Measurements from ENCODE around the gene NRG2. TPM values are rescaled to one million over a fixed set of nuclear protein-coding genes. Genes with fewer than 3 reads are reported as not detected.

The NRG2 gene
- total and polyA plus RNA-seq, 2 of the 4 experiments (the other 2 are of a cell fraction) = 0.18 TPM; not detected in 1

DNA sequence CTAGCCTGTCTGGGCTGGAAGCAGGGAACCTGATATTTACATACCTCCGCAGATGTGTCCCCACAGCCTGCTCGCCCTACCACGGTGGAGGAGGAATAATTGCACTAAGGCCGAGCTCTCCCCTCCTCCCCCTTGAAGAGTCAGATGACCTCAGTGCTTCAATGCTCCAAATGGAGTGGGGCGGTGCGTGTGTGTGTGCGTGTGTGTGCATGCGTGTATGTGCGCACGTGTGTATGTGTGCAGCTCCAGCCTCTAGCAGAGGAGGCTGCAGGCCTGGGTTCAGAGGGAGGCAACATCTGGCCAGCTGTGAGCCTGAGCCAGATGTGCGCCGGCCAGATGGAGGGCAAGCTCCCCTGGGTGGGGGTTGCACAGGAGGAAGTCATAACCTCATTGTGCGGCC lies 90.5 kb downstream of the NRG2 start:
- H2BK120ac ChIP-seq (ENCODE audit: low read depth, low read length) = no peak overlapping the region
- H4K8ac ChIP-seq (ENCODE audit: low read depth in 2 of 2, low read length in 2 of 2) = no peak overlapping the region
- no peak overlapping the region for H2AFZ ChIP-seq (replicated peaks; ENCODE audit: low read length, poor library complexity)
- H2AK9ac ChIP-seq (replicated peaks; ENCODE audit: low read depth, low read length, poor library complexity) = no peak overlapping the region
- no peak overlapping the region for H2BK15ac ChIP-seq (ENCODE audit: low read depth, low read length)
- no peak overlapping the region for H3K4ac ChIP-seq (ENCODE audit: low read depth, low read length)
- ChIA-PET CTCF (interaction anchor here (1.2 kb wide), 1 partner anchor 15 kb away, joined by 3 read pairs; no protein-coding TSS in a partner anchor), POLR2A (ENCODE audit: unreplicated experiment) (no interaction called here)
- no peak overlapping the region for H3K9ac ChIP-seq (ENCODE audit: low read depth, low read length)
- TF ChIP-seq POLR2A (IDR thresholded peaks at IDR 0.05; ENCODE audit: low read depth, low read length) (no peak), NFE2L2 (IDR thresholded peaks at IDR 0.05; ENCODE audit: low read depth, low read length) (no peak), ELK1 (IDR thresholded peaks at IDR 0.05; ENCODE audit: borderline replicate concordance, low read depth, low read length) (no peak), BHLHE40 (IDR thresholded peaks at IDR 0.05; ENCODE audit: low read depth, low read length) (no peak), MAFK (IDR thresholded peaks at IDR 0.05; ENCODE audit: low read depth, low read length) (no peak), RAD21 (IDR thresholded peaks at IDR 0.05; ENCODE audit: low read length) (no peak), MXI1 (IDR thresholded peaks at IDR 0.05; ENCODE audit: borderline replicate concordance, low read depth, low read length) (no peak), SMC3 (IDR thresholded peaks at IDR 0.05; ENCODE audit: low read depth, low read length) (no peak), FOS (IDR thresholded peaks at IDR 0.05; ENCODE audit: low read depth, low read length) (no peak), RFX5 (IDR thresholded peaks at IDR 0.05; ENCODE audit: low read depth, low read length) (no peak), CHD1 (IDR thresholded peaks at IDR 0.05; ENCODE audit: low read depth, low read length) (no peak), MAZ (IDR thresholded peaks at IDR 0.05; ENCODE audit: borderline replicate concordance, low read depth, low read length) (no peak), RCOR1 (IDR thresholded peaks at IDR 0.05; ENCODE audit: insufficient replicate concordance, low read length) (no peak), CEBPB (IDR thresholded peaks at IDR 0.05; ENCODE audit: low read depth, low read length) (no peak)
- TF ChIP-seq, protein P1, sequence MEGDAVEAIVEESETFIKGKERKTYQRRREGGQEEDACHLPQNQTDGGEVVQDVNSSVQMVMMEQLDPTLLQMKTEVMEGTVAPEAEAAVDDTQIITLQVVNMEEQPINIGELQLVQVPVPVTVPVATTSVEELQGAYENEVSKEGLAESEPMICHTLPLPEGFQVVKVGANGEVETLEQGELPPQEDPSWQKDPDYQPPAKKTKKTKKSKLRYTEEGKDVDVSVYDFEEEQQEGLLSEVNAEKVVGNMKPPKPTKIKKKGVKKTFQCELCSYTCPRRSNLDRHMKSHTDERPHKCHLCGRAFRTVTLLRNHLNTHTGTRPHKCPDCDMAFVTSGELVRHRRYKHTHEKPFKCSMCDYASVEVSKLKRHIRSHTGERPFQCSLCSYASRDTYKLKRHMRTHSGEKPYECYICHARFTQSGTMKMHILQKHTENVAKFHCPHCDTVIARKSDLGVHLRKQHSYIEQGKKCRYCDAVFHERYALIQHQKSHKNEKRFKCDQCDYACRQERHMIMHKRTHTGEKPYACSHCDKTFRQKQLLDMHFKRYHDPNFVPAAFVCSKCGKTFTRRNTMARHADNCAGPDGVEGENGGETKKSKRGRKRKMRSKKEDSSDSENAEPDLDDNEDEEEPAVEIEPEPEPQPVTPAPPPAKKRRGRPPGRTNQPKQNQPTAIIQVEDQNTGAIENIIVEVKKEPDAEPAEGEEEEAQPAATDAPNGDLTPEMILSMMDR (conservative IDR thresholded peaks at IDR 0.05; ENCODE audit: low read depth, low read length) = no peak
- TF ChIP-seq, protein P2, sequence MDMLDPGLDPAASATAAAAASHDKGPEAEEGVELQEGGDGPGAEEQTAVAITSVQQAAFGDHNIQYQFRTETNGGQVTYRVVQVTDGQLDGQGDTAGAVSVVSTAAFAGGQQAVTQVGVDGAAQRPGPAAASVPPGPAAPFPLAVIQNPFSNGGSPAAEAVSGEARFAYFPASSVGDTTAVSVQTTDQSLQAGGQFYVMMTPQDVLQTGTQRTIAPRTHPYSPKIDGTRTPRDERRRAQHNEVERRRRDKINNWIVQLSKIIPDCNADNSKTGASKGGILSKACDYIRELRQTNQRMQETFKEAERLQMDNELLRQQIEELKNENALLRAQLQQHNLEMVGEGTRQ (IDR thresholded peaks at IDR 0.05; ENCODE audit: low read depth, low read length) = no peak
- no peaks in the 10 kb centered on the region for H3K79me1 ChIP-seq (ENCODE audit: low read depth in 1 of 2, low read length in 2 of 2)
- H3K14ac ChIP-seq (replicated peaks; ENCODE audit: low read depth, low read length) = no peak overlapping the region
- no peak overlapping the region for H3K56ac ChIP-seq (ENCODE audit: extremely low read depth, insufficient read depth, low read length)
- intact Hi-C loops (cut with micrococcal nuclease) = no loop called here
- no peak overlapping the region for H2AK5ac ChIP-seq (ENCODE audit: low read depth, low read length)
- ATAC-seq (ENCODE audit: low read depth) (no peak), DNase-seq (no peak)
- H3K4me2 ChIP-seq (ENCODE audit: low read depth, low read length) = no peak overlapping the region
- no peaks in the 10 kb centered on the region; the same call in 1 of the 2 replicates for H4K20me1 ChIP-seq (ENCODE audit: insufficient read depth, low read length)
- no peaks in the 10 kb centered on the region for H3K36me3 ChIP-seq (ENCODE audit: control insufficient read depth, insufficient read depth, low read length)
- peaks cover 47% of the 10 kb centered on the region for H3K27me3 ChIP-seq (ENCODE audit: control insufficient read depth, insufficient read depth, low read length)
- no peak overlapping the region for H3K18ac ChIP-seq (ENCODE audit: low read depth, low read length)
- no peak overlapping the region for H3K23ac ChIP-seq (ENCODE audit: low read depth, low read length)
- BruUV-seq (replicated peaks) = no TSS peak
- H3K4me3 ChIP-seq (ENCODE audit: insufficient read depth, low read depth, low read length) = no peak overlapping the region
- in situ Hi-C loops (cut with MboI; ENCODE audit: low sequenced_read_pairs) = no loop called here
- no peak overlapping the region for H4K91ac ChIP-seq (ENCODE audit: insufficient read depth, low read depth, low read length)
- H2BK5ac ChIP-seq (ENCODE audit: low read depth, low read length, poor library complexity, severe bottlenecking) = no peak overlapping the region
- no peaks in the 10 kb centered on the region for H3K4me1 ChIP-seq (ENCODE audit: control insufficient read depth, insufficient read depth, low read length)
- no peaks in the 10 kb centered on the region for H3K9me3 ChIP-seq (ENCODE audit: control insufficient read depth, insufficient read depth, low read length)
- no peak overlapping the region for H4K5ac ChIP-seq (ENCODE audit: low read depth, low read length)
- dilution Hi-C loops (cut with HindIII; ENCODE audit: low sequenced_read_pairs, unreplicated experiment) = no loop called here
- H3K27ac ChIP-seq (ENCODE audit: insufficient read depth, low read length) = no peak overlapping the region
- WGBS, 2 experiments (ENCODE audit: extremely low coverage in 2 of 2, insufficient read length in 1 of 2) = no CpG with 5 or more reads among the region's 13 CpGs
- H2BK20ac ChIP-seq (ENCODE audit: low read depth, low read length) = no peak overlapping the region
- H3K9me1 ChIP-seq (ENCODE audit: insufficient read depth, low read length) = 0 out of 2 replicates have a peak, but pooled peaks cover 3% of the 10 kb centered on the region

Measured in IMR-90 (cell line).